ENCODE measurements around the gene PLXNA2. TPM values are rescaled to one million over a fixed set of nuclear protein-coding genes. Genes with fewer than 3 reads are reported as not detected.

The PLXNA2 gene
- total and polyA plus RNA-seq, 2 donors (not counting 3 experiments of a cell fraction or from before 2014, with no cell fraction given), result 42.6 to 229 TPM

DNA sequence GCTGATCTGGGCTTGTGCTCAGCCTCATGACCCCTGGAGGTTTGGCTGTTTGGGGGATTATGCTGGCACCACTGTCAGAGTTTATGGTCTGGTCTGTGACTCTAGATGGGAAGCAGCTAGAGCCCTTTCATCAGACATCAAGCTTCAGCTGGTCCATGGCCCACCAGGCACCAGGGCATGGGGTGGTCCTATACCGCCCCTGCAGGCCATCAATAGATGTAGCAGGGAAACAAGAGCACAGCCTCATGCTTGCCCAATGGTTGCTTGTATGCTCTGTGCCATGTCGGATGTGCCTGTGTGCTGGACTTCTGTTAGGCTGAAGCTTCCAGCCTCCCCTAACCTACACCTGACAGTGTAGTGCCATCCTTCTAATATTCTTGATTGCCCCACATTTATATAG lies 262.2 kb downstream of the PLXNA2 start:
- POLR2A ChIA-PET, result no interaction called here
- no peak overlapping the region for H2AFZ ChIP-seq (ENCODE audit: low read depth, low read length)

DNA sequence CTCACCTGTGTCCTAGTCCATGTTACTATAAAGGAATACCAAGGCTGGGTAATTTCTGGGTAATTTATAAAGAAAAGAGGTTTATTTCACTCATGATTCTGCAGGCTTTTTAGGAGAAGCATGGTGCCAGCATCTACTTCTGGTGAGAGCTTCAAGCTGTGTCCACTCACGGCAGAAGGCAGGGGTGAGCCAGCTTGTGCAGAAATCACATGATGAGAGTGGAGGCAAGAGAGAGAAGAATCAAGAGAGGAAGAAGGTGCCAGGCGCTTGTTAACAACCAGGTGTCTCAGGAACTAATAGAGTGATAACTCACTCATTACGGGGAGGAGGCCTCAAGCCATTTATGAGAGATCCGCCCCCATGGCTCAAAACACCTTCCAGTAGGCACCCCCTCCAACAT lies 265.7 kb downstream of the PLXNA2 start:
- no peak overlapping the region for H3K27ac ChIP-seq (ENCODE audit: insufficient read depth, low read depth, low read length)
- peaks cover 27 to 31% of the 10 kb centered on the region in 2 experiments for H3K27me3 ChIP-seq (ENCODE audit: control insufficient read depth in 2 of 2, insufficient read depth in 2 of 2, low read length in 2 of 2)
- H3K36me3 ChIP-seq (ENCODE audit: control insufficient read depth in 2 of 2, extremely low read depth in 1 of 2, insufficient read depth in 2 of 2, low read length in 2 of 2), result no peaks in the 10 kb centered on the region
- H3K4me1 ChIP-seq (ENCODE audit: control insufficient read depth, extremely low read depth, insufficient read depth, low read length), result no peaks in the 10 kb centered on the region
- H3K9me3 ChIP-seq (replicated peaks; ENCODE audit: control insufficient read depth, insufficient read depth, low read length), result no peaks in the 10 kb centered on the region
- no peak overlapping the region for H3K9ac ChIP-seq (replicated peaks; ENCODE audit: extremely low read depth, insufficient read depth, low read length)
- TF ChIP-seq CTCF (IDR thresholded peaks at IDR 0.05; ENCODE audit: extremely low read depth in 1 of 2, insufficient read depth in 1 of 2, low read depth in 1 of 2, low read length in 2 of 2), result no peak
- TF ChIP-seq, protein P1, sequence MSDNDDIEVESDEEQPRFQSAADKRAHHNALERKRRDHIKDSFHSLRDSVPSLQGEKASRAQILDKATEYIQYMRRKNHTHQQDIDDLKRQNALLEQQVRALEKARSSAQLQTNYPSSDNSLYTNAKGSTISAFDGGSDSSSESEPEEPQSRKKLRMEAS (IDR thresholded peaks at IDR 0.05; ENCODE audit: insufficient read depth, insufficient read length), result no peak
- TF ChIP-seq POLR2AphosphoS5 (IDR thresholded peaks at IDR 0.05; ENCODE audit: insufficient read depth, low read depth, low read length), result no peak
- no peak for TF ChIP-seq EZH2 (IDR thresholded peaks at IDR 0.05; ENCODE audit: borderline replicate concordance, low read depth, low read length, severe bottlenecking)
- no peak for TF ChIP-seq MYC (IDR thresholded peaks at IDR 0.05; ENCODE audit: low read depth, low read length)
- TF ChIP-seq GATA2 (IDR thresholded peaks at IDR 0.05; ENCODE audit: insufficient read depth, insufficient read length, low read depth, low read length), result no peak
- no peak for TF ChIP-seq FOS (IDR thresholded peaks at IDR 0.05; ENCODE audit: borderline replicate concordance, insufficient read depth, low read length)
- TF ChIP-seq JUN (IDR thresholded peaks at IDR 0.05; ENCODE audit: borderline replicate concordance, insufficient read depth, insufficient read length, low read depth), result no peak
- TF ChIP-seq POLR2A (IDR thresholded peaks at IDR 0.05; ENCODE audit: low read depth, low read length), result no peak
- DNase-seq (ENCODE audit: low read depth, low spot score) (no peak), FAIRE-seq (no peak)
- no peak overlapping the region for H3K4me2 ChIP-seq (ENCODE audit: insufficient read depth, low read length)
- ChIA-PET POLR2A (no interaction called here), CTCF (no interaction called here)
- no peaks in the 10 kb centered on the region for H3K79me2 ChIP-seq (ENCODE audit: control insufficient read depth, insufficient read depth, low read length)
- dilution Hi-C loops (cut with MboI; ENCODE audit: extremely low pct_ligation_motif_present, low sequenced_read_pairs), result no loop called here
- H3K9me1 ChIP-seq (replicated peaks; ENCODE audit: control insufficient read depth, extremely low read depth, insufficient read depth, low read length), result no peaks in the 10 kb centered on the region
- intact Hi-C loops (cut with micrococcal nuclease), result no loop called here
- no TSS peak for BruUV-seq (replicated peaks)
- H4K20me1 ChIP-seq (replicated peaks; ENCODE audit: control insufficient read depth, extremely low read depth, insufficient read depth, low read length), result no peaks in the 10 kb centered on the region
- no peak overlapping the region for H2AFZ ChIP-seq (ENCODE audit: low read depth, low read length)
- H3K4me3 ChIP-seq (replicated peaks in 1 of 3; ENCODE audit: insufficient read depth in 1 of 3, low read depth in 1 of 3, low read length in 3 of 3), result no peak overlapping the region

More for the DNA sequence above, 262.2 kb downstream of the PLXNA2 start:
- no peak for TF ChIP-seq GATA2 (IDR thresholded peaks at IDR 0.05; ENCODE audit: insufficient read depth, insufficient read length, low read depth, low read length)
- TF ChIP-seq FOS (IDR thresholded peaks at IDR 0.05; ENCODE audit: borderline replicate concordance, insufficient read depth, low read length), result no peak
- peak; percentile 60 to 68 for TF ChIP-seq CTCF (IDR thresholded peaks at IDR 0.05; ENCODE audit: extremely low read depth in 1 of 2, insufficient read depth in 1 of 2, low read depth in 1 of 2, low read length in 2 of 2)
- FAIRE-seq (peak; percentile 57), DNase-seq (ENCODE audit: low read depth, low spot score) (peak; percentile 25)
- CTCF ChIA-PET, result interaction anchor here (0.7 to 1.9 kb wide), 17 partner anchors 10 to 184 kb away, joined by 3 to 15 read pairs (median 4); no protein-coding TSS in a partner anchor
- no peaks in the 10 kb centered on the region for H3K9me1 ChIP-seq (replicated peaks; ENCODE audit: control insufficient read depth, extremely low read depth, insufficient read depth, low read length)
- H3K27ac ChIP-seq (ENCODE audit: insufficient read depth, low read depth, low read length), result no peak overlapping the region
- H4K20me1 ChIP-seq (replicated peaks; ENCODE audit: control insufficient read depth, extremely low read depth, insufficient read depth, low read length), result no peaks in the 10 kb centered on the region
- H3K79me2 ChIP-seq (ENCODE audit: control insufficient read depth, insufficient read depth, low read length), result no peaks in the 10 kb centered on the region
- no peak overlapping the region for H3K9ac ChIP-seq (replicated peaks; ENCODE audit: extremely low read depth, insufficient read depth, low read length)
- no peak overlapping the region for H3K4me3 ChIP-seq (replicated peaks in 1 of 3; ENCODE audit: insufficient read depth in 1 of 3, low read depth in 1 of 3, low read length in 3 of 3)
- peaks cover 17 to 24% of the 10 kb centered on the region in 2 experiments for H3K27me3 ChIP-seq (ENCODE audit: control insufficient read depth in 2 of 2, insufficient read depth in 2 of 2, low read length in 2 of 2)
- dilution Hi-C loops (cut with MboI; ENCODE audit: extremely low pct_ligation_motif_present, low sequenced_read_pairs), result no loop called here
- H3K36me3 ChIP-seq (ENCODE audit: control insufficient read depth in 2 of 2, extremely low read depth in 1 of 2, insufficient read depth in 2 of 2, low read length in 2 of 2), result no peaks in the 10 kb centered on the region
- intact Hi-C loops (cut with micrococcal nuclease), result loop anchor here (1.0 to 5.0 kb wide), 2 partner anchors 97 to 155 kb away; no protein-coding TSS in a partner anchor
- no peak overlapping the region for H3K4me2 ChIP-seq (ENCODE audit: insufficient read depth, low read length)
- no peaks in the 10 kb centered on the region for H3K9me3 ChIP-seq (replicated peaks; ENCODE audit: control insufficient read depth, insufficient read depth, low read length)
- H3K4me1 ChIP-seq (ENCODE audit: control insufficient read depth, extremely low read depth, insufficient read depth, low read length), result no peaks in the 10 kb centered on the region
- no TSS peak for BruUV-seq (replicated peaks)
